K562 (cell line): ENCODE results near the gene METTL22. TPM values are rescaled to one million over a fixed set of nuclear protein-coding genes. Genes with fewer than 3 reads are reported as not detected.
A peak's percentile ranks its signal among the peaks of the same experiment; 100 is the strongest.

Source experiments
- ARID2 ChIP-seq: fragments of 450-650 bp; IDR thresholded peaks from 2 replicates; pipeline ENCODE4 v1.6.1; 2017; ENCODE audit warnings: antibody characterized with exemption, mild to moderate bottlenecking
- CBFA2T3 ChIP-seq: fragments of 450-650 bp; IDR thresholded peaks from 2 replicates; pipeline ENCODE4 v1.6.1; 2017
- DLX4 ChIP-seq: fragments of 250-450 bp; sonication (Bioruptor Pico); IDR thresholded peaks from 2 replicates; pipeline ENCODE4 v1.6.1; 2021; ENCODE audit warnings: mild to moderate bottlenecking
- EP400 ChIP-seq: fragments of 450-650 bp; IDR thresholded peaks from 2 replicates; pipeline ENCODE4 v1.6.1; 2017; ENCODE audit warnings: antibody characterized with exemption, mild to moderate bottlenecking, moderate library complexity
- JUND ChIP-seq, 2 experiments: IDR thresholded peaks; 2 replicates in 1 of 2; 3 replicates in 1 of 2; pipeline ENCODE4 v1.6.1; 2011; ENCODE audit warnings: borderline replicate concordance in 2 of 2, low read depth in 2 of 2, low read length in 2 of 2, improper control_type of control experiment in 1 of 2, missing biosample characterization in 1 of 2, missing genetic modification characterization in 1 of 2, missing genetic modification reagents in 1 of 2
- KAT7 ChIP-seq: sonication (generic); formaldehyde crosslinking; IDR thresholded peaks from 2 replicates; pipeline ENCODE4 v1.8.0; 2022; ENCODE audit warnings: missing genetic modification reagents, mild to moderate bottlenecking, borderline replicate concordance
- KLF16 ChIP-seq: IDR thresholded peaks from 2 replicates; pipeline ENCODE4 v1.6.1; 2016; ENCODE audit warnings: antibody characterized with exemption
- NCOA4 ChIP-seq: fragments of 450-650 bp; IDR thresholded peaks from 2 replicates; pipeline ENCODE4 v1.6.1; 2018; ENCODE audit warnings: mild to moderate bottlenecking; ENCODE audit not compliant: partially characterized antibody
- PHF20 ChIP-seq: fragments of 450-650 bp; IDR thresholded peaks from 2 replicates; pipeline ENCODE4 v1.6.1; 2018; ENCODE audit not compliant: partially characterized antibody
- PML ChIP-seq: IDR thresholded peaks from 2 replicates; pipeline ENCODE4 v1.6.1; 2012; ENCODE audit warnings: low read length, inconsistent platforms
- POLR2B ChIP-seq: fragments of 450-650 bp; IDR thresholded peaks from 2 replicates; pipeline ENCODE4 v1.6.1; 2018; ENCODE audit warnings: low read depth; ENCODE audit not compliant: partially characterized antibody
- TEAD4 ChIP-seq, 2 experiments: sonication (generic) in 1 of 2; formaldehyde crosslinking in 1 of 2; IDR thresholded peaks; 2 replicates each; pipeline versions ENCODE4 v1.6.1 to v1.8.0; 2012 to 2022; ENCODE audit warnings: borderline replicate concordance in 1 of 2, inconsistent platforms in 1 of 2, low read length in 1 of 2, mild to moderate bottlenecking in 1 of 2, missing genetic modification reagents in 1 of 2
- ZBTB7A ChIP-seq: IDR thresholded peaks from 2 replicates; pipeline ENCODE4 v1.6.1; 2011; ENCODE audit warnings: low read depth, mild to moderate bottlenecking, low read length, moderate library complexity, borderline replicate concordance; ENCODE audit not compliant: control insufficient read depth
- ZNF224 ChIP-seq: sonication (generic); formaldehyde crosslinking; IDR thresholded peaks from 2 replicates; pipeline ENCODE4 v1.8.0; 2022; ENCODE audit warnings: mild to moderate bottlenecking, missing genetic modification reagents
- ZNF23 ChIP-seq: fragments of 250-450 bp; sonication (Bioruptor Pico); IDR thresholded peaks from 2 replicates; pipeline ENCODE4 v1.4.0; 2020; ENCODE audit warnings: mild to moderate bottlenecking
- ZNF707 ChIP-seq: fragments of 250-450 bp; sonication (Bioruptor Pico); conservative IDR thresholded peaks from 2 replicates; pipeline ENCODE4 v1.8.0; 2022; ENCODE audit warnings: inconsistent platforms, mild to moderate bottlenecking, moderate library complexity
- polyA plus RNA-seq, 8 experiments: library from polyadenylated mRNA; depleted of rRNA in 4 of 8; stranded (reverse) in 5 of 8; unstranded in 3 of 8; fragments of >200 nt; fragmentation: Nextera tagmentation in 2 of 8; fragmentation: Illumina TruSeq in 1 of 8; extraction: Ambion mirVana in 2 of 8; extraction: Trizol in 1 of 8; gene quantifications; 2 replicates each; pipeline versions ENCODE4 v1.2.1 to v1.2.3, GENCODE V29; 2011 to 2014; ENCODE audit warnings: inconsistent platforms in 1 of 8, missing spikeins in 1 of 8
- total RNA-seq, 7 experiments: library from RNA; depleted of rRNA in 6 of 7; stranded (reverse); fragments of >200 nt in 6 of 7; fragmentation: Illumina TruSeq in 2 of 7; extraction: Trizol in 2 of 7; gene quantifications; 2 replicates each; pipeline versions ENCODE4 v1.2.1 to v1.2.3, GENCODE V29; 2011 to 2021; ENCODE audit warnings: low replicate concordance in 1 of 7
- TF ChIP-seq, protein P1 (sequence below), 2 experiments: fragments of 450-650 bp; formaldehyde crosslinking in 1 of 2; IDR thresholded peaks; 2 replicates each; pipeline versions ENCODE4 v1.4.0 to v1.6.1; 2014 to 2020; ENCODE audit warnings: mild to moderate bottlenecking in 2 of 2, borderline replicate concordance in 1 of 2, low read depth in 1 of 2

Gene METTL22
- total and polyA plus RNA-seq, 9 of the 15 experiments (the other 6 are each of a cell fraction or from before 2014, with no cell fraction given): 6.9 to 33.2 (median 18.5) TPM

DNA sequence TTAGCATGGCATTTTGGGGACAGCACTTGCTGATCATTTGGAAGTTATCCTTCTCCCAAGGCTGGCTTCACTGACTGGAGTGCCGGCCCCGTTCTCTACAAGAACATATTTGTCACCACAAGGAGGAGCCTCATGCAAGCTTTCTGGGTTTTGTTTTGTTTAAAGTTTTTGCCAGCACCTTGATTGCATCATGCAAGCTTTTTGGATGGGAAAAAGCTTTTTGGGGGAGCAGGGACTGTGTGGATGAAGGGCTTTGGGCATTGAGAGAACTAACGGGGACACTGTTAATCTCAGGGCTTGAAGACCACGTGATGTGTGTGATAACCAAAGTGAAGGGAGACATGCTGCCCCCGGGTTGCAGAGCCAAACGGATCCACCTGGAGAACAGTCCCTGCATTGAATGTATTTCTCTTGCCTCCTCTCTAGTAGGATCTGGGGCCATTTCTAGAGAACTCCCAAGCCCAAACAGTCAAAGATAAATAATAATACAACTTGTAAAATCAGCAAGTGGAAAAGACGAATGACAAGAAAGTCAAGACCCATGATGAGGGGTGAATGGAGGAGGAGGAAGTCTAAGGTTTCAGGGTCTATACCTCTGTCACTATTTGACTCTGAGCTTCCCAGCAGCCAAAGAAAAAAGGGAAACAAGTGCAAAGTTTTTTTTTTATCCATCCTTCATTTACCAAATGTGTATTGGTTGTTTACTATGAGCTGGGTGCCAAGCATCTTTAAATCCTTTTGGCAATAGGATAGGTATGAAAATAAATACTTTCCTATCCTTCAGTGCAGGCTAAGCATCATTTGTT, 48.4 kb upstream of the METTL22 start (continued):
- TF ChIP-seq POLR2B (no peak), EP400 (peak; percentile 81), CBFA2T3 (no peak), ZBTB7A (no peak), ZNF224 (peak; percentile 97), ARID2 (peak; percentile 40; the same call in 1 of the 2 replicates), NCOA4 (no peak), PML (no peak), TEAD4 (IDR thresholded peaks at IDR 0.05; ENCODE audit: low read length) (no peak), TEAD4 (CRISPR knock-in tag; IDR thresholded peaks at IDR 0.05; ENCODE audit: borderline replicate concordance) (no peak), JUND (IDR thresholded peaks at IDR 0.05; ENCODE audit: borderline replicate concordance, low read depth, low read length) (peak; percentile 69), JUND (tag; IDR thresholded peaks at IDR 0.05; ENCODE audit: borderline replicate concordance, low read depth, low read length) (peak; percentile 58; the same call in 1 of the 3 replicates), ZNF707 (CRISPR knock-in tag) (no peak), KLF16 (no peak), KAT7 (CRISPR knock-in tag) (no peak), DLX4 (CRISPR knock-in tag) (no peak), ZNF23 (CRISPR knock-in tag) (no peak), PHF20 (no peak)
- TF ChIP-seq, protein P1, sequence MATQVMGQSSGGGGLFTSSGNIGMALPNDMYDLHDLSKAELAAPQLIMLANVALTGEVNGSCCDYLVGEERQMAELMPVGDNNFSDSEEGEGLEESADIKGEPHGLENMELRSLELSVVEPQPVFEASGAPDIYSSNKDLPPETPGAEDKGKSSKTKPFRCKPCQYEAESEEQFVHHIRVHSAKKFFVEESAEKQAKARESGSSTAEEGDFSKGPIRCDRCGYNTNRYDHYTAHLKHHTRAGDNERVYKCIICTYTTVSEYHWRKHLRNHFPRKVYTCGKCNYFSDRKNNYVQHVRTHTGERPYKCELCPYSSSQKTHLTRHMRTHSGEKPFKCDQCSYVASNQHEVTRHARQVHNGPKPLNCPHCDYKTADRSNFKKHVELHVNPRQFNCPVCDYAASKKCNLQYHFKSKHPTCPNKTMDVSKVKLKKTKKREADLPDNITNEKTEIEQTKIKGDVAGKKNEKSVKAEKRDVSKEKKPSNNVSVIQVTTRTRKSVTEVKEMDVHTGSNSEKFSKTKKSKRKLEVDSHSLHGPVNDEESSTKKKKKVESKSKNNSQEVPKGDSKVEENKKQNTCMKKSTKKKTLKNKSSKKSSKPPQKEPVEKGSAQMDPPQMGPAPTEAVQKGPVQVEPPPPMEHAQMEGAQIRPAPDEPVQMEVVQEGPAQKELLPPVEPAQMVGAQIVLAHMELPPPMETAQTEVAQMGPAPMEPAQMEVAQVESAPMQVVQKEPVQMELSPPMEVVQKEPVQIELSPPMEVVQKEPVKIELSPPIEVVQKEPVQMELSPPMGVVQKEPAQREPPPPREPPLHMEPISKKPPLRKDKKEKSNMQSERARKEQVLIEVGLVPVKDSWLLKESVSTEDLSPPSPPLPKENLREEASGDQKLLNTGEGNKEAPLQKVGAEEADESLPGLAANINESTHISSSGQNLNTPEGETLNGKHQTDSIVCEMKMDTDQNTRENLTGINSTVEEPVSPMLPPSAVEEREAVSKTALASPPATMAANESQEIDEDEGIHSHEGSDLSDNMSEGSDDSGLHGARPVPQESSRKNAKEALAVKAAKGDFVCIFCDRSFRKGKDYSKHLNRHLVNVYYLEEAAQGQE (IDR thresholded peaks at IDR 0.05; ENCODE audit: borderline replicate concordance): peak; percentile 82
- TF ChIP-seq, protein P1 (CRISPR knock-in tag; IDR thresholded peaks at IDR 0.05; ENCODE audit: low read depth): no peak
